ENCODE measurements around the gene ARHGEF28. TPM values are rescaled to one million over a fixed set of nuclear protein-coding genes. Genes with fewer than 3 reads are reported as not detected.

The ARHGEF28 gene
- total and polyA plus RNA-seq, 2 donors (not counting 1 experiment from before 2014, with no cell fraction given) = 2.3 to 34.3 TPM

DNA sequence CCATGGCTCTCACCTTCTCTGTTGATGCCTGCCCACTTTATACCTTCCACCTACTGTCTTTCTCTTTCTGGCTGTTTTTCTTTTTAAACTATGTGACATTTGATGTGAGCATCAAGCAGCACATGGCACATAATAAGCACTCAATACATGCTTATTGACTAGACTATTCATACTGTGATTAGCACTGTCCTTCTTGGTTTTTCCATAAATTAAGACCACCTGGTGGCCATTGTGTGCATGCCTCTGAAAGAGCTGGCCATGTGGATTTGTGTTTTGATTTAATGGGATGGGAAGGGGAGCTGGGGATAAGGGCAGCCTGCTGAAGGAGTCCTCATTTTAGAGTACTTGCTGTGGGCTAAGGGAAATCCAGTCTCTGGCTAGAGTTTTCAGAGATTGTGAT, 79.4 kb downstream of the ARHGEF28 start:
- no peak overlapping the region for H3K4me3 ChIP-seq (replicated peaks in 1 of 4; ENCODE audit: control extremely low read depth in 1 of 4, insufficient read depth in 1 of 4, low read depth in 3 of 4, low read length in 4 of 4)
- no peak overlapping the region for H3K4me2 ChIP-seq (ENCODE audit: extremely low read depth, insufficient read depth, low read length)
- H3K9ac ChIP-seq (ENCODE audit: insufficient read depth, low read length) = no peak overlapping the region
- H3K27ac ChIP-seq (ENCODE audit: insufficient read depth, low read length) = no peak overlapping the region
- H3K9me3 ChIP-seq (ENCODE audit: control insufficient read depth, insufficient read depth, low read depth, low read length) = no peaks in the 10 kb centered on the region
- no peaks in the 10 kb centered on the region for H4K20me1 ChIP-seq (ENCODE audit: control insufficient read depth, extremely low read depth, insufficient read depth, low read length)
- no peak for DNase-seq (ENCODE audit: low read depth in 2 of 2)
- no peak overlapping the region for H2AFZ ChIP-seq (ENCODE audit: low read length)
- H3K4me1 ChIP-seq (ENCODE audit: control insufficient read depth, extremely low read depth, insufficient read depth, low read length) = peaks cover 2% of the 10 kb centered on the region
- H3K36me3 ChIP-seq (ENCODE audit: control insufficient read depth, insufficient read depth, low read length) = no peaks in the 10 kb centered on the region
- H3K79me2 ChIP-seq (ENCODE audit: control insufficient read depth, insufficient read depth, low read length) = no peaks in the 10 kb centered on the region
- H3K27me3 ChIP-seq (ENCODE audit: control insufficient read depth, insufficient read depth, low read length) = no peaks in the 10 kb centered on the region
- no peak for TF ChIP-seq EZH2 (IDR thresholded peaks at IDR 0.05; ENCODE audit: low read length, missing control alignments)
- TF ChIP-seq, protein P1, sequence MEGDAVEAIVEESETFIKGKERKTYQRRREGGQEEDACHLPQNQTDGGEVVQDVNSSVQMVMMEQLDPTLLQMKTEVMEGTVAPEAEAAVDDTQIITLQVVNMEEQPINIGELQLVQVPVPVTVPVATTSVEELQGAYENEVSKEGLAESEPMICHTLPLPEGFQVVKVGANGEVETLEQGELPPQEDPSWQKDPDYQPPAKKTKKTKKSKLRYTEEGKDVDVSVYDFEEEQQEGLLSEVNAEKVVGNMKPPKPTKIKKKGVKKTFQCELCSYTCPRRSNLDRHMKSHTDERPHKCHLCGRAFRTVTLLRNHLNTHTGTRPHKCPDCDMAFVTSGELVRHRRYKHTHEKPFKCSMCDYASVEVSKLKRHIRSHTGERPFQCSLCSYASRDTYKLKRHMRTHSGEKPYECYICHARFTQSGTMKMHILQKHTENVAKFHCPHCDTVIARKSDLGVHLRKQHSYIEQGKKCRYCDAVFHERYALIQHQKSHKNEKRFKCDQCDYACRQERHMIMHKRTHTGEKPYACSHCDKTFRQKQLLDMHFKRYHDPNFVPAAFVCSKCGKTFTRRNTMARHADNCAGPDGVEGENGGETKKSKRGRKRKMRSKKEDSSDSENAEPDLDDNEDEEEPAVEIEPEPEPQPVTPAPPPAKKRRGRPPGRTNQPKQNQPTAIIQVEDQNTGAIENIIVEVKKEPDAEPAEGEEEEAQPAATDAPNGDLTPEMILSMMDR (conservative IDR thresholded peaks at IDR 0.05 in 1 of 2, IDR thresholded peaks at IDR 0.05 in 1 of 2; ENCODE audit: low read depth in 1 of 2, low read length in 2 of 2) = no peak

DNA sequence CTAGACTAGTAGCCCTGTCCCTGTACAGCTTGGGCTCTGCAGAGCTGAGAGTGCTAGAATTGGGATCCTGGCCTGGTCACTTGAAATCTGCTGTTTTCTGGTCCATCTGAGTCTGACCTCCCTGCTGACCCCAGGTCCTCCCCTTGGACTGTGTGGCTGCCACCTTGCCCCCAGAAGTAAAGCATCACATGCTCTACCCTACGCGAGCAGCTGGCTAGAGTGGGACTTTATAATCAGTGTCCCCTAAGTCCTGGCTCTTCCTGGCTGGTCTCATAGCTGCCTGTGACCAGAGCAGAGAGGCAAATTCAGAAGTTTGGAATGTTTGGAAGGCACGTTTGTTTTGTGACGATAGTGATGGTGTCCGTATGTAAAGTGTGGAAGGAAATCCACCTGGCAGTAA, 81.0 kb downstream of the ARHGEF28 start:
- H3K9ac ChIP-seq (ENCODE audit: insufficient read depth, low read length) = no peak overlapping the region
- no peak overlapping the region for H3K4me3 ChIP-seq (replicated peaks in 1 of 4; ENCODE audit: control extremely low read depth in 1 of 4, insufficient read depth in 1 of 4, low read depth in 3 of 4, low read length in 4 of 4)
- peaks cover 2% of the 10 kb centered on the region for H3K4me1 ChIP-seq (ENCODE audit: control insufficient read depth, extremely low read depth, insufficient read depth, low read length)
- TF ChIP-seq, protein P1 (conservative IDR thresholded peaks at IDR 0.05 in 1 of 2, IDR thresholded peaks at IDR 0.05 in 1 of 2; ENCODE audit: low read depth in 1 of 2, low read length in 2 of 2) = no peak
- no peak for TF ChIP-seq EZH2 (IDR thresholded peaks at IDR 0.05; ENCODE audit: low read length, missing control alignments)
- H3K27ac ChIP-seq (ENCODE audit: insufficient read depth, low read length) = no peak overlapping the region
- H3K4me2 ChIP-seq (ENCODE audit: extremely low read depth, insufficient read depth, low read length) = no peak overlapping the region
- no peaks in the 10 kb centered on the region for H3K27me3 ChIP-seq (ENCODE audit: control insufficient read depth, insufficient read depth, low read length)
- H3K9me3 ChIP-seq (ENCODE audit: control insufficient read depth, insufficient read depth, low read depth, low read length) = no peaks in the 10 kb centered on the region
- no peaks in the 10 kb centered on the region for H3K79me2 ChIP-seq (ENCODE audit: control insufficient read depth, insufficient read depth, low read length)
- H3K36me3 ChIP-seq (ENCODE audit: control insufficient read depth, insufficient read depth, low read length) = no peaks in the 10 kb centered on the region
- no peak overlapping the region for H2AFZ ChIP-seq (ENCODE audit: low read length)
- H4K20me1 ChIP-seq (ENCODE audit: control insufficient read depth, extremely low read depth, insufficient read depth, low read length) = no peaks in the 10 kb centered on the region
- peak in 1 of 2 donors; percentile 31 for DNase-seq (ENCODE audit: low read depth in 2 of 2)

DNA sequence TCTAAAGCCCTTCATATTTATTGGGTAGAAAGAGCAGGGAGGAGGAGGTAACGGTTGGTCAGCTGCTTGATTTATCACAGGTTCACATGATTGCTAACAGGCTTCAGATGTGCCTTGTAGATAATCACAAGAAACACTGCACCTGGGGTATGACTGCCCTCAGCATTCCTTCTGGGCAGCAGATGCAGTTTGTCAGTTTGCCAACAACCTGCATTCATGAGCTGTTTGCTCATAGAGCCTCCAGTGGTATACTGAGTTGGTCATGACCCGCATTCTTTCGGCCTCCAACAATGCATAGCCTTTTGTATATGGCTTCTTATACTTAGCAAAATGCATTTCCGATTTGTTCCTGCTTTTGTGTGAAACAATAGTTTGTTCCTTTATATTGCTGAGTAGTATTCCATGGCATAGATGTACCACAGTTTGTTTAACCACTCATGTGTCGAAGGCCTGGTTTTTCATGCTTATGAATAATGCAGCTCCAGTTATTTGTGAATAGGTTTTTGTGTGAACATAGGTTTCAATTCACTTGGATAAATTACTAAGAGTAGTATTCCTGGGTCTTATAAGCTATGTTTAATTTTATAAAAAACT, 83.6 kb downstream of the ARHGEF28 start:
- peak in 1 of 2 donors; percentile 51 for DNase-seq (ENCODE audit: low read depth in 2 of 2)
- Histone ChIP-seq H3K9me3 (ENCODE audit: control insufficient read depth, insufficient read depth, low read depth, low read length) (no peaks in the 10 kb centered on the region), H4K20me1 (ENCODE audit: control insufficient read depth, extremely low read depth, insufficient read depth, low read length) (no peaks in the 10 kb centered on the region), H3K27ac (ENCODE audit: insufficient read depth, low read length) (no peak overlapping the region), H3K79me2 (ENCODE audit: control insufficient read depth, insufficient read depth, low read length) (no peaks in the 10 kb centered on the region), H3K27me3 (ENCODE audit: control insufficient read depth, insufficient read depth, low read length) (no peaks in the 10 kb centered on the region), H3K4me1 (ENCODE audit: control insufficient read depth, extremely low read depth, insufficient read depth, low read length) (peaks cover 2% of the 10 kb centered on the region), H2AFZ (ENCODE audit: low read length) (no peak overlapping the region), H3K9ac (ENCODE audit: insufficient read depth, low read length) (no peak overlapping the region), H3K36me3 (ENCODE audit: control insufficient read depth, insufficient read depth, low read length) (no peaks in the 10 kb centered on the region), H3K4me2 (ENCODE audit: extremely low read depth, insufficient read depth, low read length) (no peak overlapping the region), H3K4me3 (replicated peaks in 1 of 4; ENCODE audit: control extremely low read depth in 1 of 4, insufficient read depth in 1 of 4, low read depth in 3 of 4, low read length in 4 of 4) (no peak overlapping the region)
- TF ChIP-seq, protein P1 (conservative IDR thresholded peaks at IDR 0.05 in 1 of 2, IDR thresholded peaks at IDR 0.05 in 1 of 2; ENCODE audit: low read depth in 1 of 2, low read length in 2 of 2) = no peak
- no peak for TF ChIP-seq EZH2 (IDR thresholded peaks at IDR 0.05; ENCODE audit: low read length, missing control alignments)

All from fibroblast of lung (primary cell).